ENCODE data around the gene ADAMTS8. TPM values are rescaled to one million over a fixed set of nuclear protein-coding genes. Genes with fewer than 3 reads are reported as not detected.

The ADAMTS8 gene
- polyA plus RNA-seq, 1 donor (not counting 4 experiments of a cell fraction or from before 2014, with no cell fraction given), result not detected

GRCh38 chr11:130388607-130389205 lies 39.7 kb downstream of the ADAMTS8 start:
- Histone ChIP-seq H3K36me3 (ENCODE audit: control insufficient read depth in 2 of 2, extremely low read depth in 1 of 2, insufficient read depth in 2 of 2, low read length in 2 of 2) (no peaks in the 10 kb centered on the region), H3K9me3 (ENCODE audit: control insufficient read depth, low read depth, low read length) (no peaks in the 10 kb centered on the region), H3K9ac (ENCODE audit: control insufficient read depth, extremely low read depth, insufficient read depth, low read length) (no peak overlapping the region), H3K4me3 (ENCODE audit: control insufficient read depth in 2 of 3, extremely low read depth in 1 of 3, insufficient read depth in 2 of 3, low read depth in 1 of 3, low read length in 3 of 3) (no peak overlapping the region), H3K79me2 (ENCODE audit: control insufficient read depth, insufficient read depth, low read length) (no peaks in the 10 kb centered on the region), H3K27ac (ENCODE audit: control insufficient read depth, insufficient read depth, low read length) (no peak overlapping the region), H3K27me3 (ENCODE audit: control insufficient read depth, extremely low read depth, insufficient read depth, low read length) (no peaks in the 10 kb centered on the region), H3K4me1 (ENCODE audit: control insufficient read depth, extremely low read depth, insufficient read depth, low read length) (no peaks in the 10 kb centered on the region), H4K20me1 (ENCODE audit: control insufficient read depth, extremely low read depth, insufficient read depth, low read length) (no peaks in the 10 kb centered on the region), H3K4me2 (ENCODE audit: control insufficient read depth, extremely low read depth, insufficient read depth, low read depth, low read length) (no peak overlapping the region), H3K9me1 (ENCODE audit: control insufficient read depth, extremely low read depth, insufficient read depth, low read length) (no peaks in the 10 kb centered on the region), H2AFZ (ENCODE audit: control insufficient read depth, low read length) (no peak overlapping the region)
- FAIRE-seq, result no peak
- dilution Hi-C loops (cut with MboI; ENCODE audit: extremely low pct_ligation_motif_present, low sequenced_read_pairs), result no loop called here
- TF ChIP-seq, protein P1, sequence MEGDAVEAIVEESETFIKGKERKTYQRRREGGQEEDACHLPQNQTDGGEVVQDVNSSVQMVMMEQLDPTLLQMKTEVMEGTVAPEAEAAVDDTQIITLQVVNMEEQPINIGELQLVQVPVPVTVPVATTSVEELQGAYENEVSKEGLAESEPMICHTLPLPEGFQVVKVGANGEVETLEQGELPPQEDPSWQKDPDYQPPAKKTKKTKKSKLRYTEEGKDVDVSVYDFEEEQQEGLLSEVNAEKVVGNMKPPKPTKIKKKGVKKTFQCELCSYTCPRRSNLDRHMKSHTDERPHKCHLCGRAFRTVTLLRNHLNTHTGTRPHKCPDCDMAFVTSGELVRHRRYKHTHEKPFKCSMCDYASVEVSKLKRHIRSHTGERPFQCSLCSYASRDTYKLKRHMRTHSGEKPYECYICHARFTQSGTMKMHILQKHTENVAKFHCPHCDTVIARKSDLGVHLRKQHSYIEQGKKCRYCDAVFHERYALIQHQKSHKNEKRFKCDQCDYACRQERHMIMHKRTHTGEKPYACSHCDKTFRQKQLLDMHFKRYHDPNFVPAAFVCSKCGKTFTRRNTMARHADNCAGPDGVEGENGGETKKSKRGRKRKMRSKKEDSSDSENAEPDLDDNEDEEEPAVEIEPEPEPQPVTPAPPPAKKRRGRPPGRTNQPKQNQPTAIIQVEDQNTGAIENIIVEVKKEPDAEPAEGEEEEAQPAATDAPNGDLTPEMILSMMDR (optimal IDR thresholded peaks at IDR 0.05 in 1 of 3, IDR thresholded peaks at IDR 0.05 in 1 of 3, conservative IDR thresholded peaks at IDR 0.05 in 1 of 3; ENCODE audit: extremely low read depth in 1 of 3, insufficient read depth in 2 of 3, low read length in 3 of 3), result no peak
- no peak for TF ChIP-seq EZH2 (IDR thresholded peaks at IDR 0.05; ENCODE audit: low read length)
- no peak for DNase-seq (ENCODE audit: low read depth, low spot score)

DNA sequence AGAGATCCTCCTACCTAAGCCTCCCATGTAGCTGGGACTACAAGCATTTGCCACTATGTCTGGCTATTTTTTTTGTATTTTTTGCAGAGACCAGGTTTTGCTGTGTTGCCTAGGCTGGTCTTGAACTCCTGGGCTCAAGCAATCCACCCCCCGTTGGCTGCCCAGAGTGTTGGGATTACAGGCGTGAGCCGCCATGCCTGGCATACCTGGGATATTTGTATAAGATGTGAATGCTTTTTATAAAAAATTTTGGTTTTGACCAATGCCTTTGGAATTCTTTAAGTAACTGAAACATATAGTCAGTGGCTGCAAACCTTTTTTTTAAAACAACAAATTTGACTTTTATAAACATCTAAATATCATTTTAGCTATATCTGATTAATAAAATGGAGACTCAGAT lies 42.4 kb downstream of the ADAMTS8 start:
- Histone ChIP-seq H3K9me3 (ENCODE audit: control insufficient read depth, low read depth, low read length) (no peaks in the 10 kb centered on the region), H3K4me1 (ENCODE audit: control insufficient read depth, extremely low read depth, insufficient read depth, low read length) (no peaks in the 10 kb centered on the region), H3K27me3 (ENCODE audit: control insufficient read depth, extremely low read depth, insufficient read depth, low read length) (no peaks in the 10 kb centered on the region), H3K79me2 (ENCODE audit: control insufficient read depth, insufficient read depth, low read length) (no peaks in the 10 kb centered on the region), H3K9me1 (ENCODE audit: control insufficient read depth, extremely low read depth, insufficient read depth, low read length) (no peaks in the 10 kb centered on the region), H3K9ac (ENCODE audit: control insufficient read depth, extremely low read depth, insufficient read depth, low read length) (no peak overlapping the region), H3K4me2 (ENCODE audit: control insufficient read depth, extremely low read depth, insufficient read depth, low read depth, low read length) (no peak overlapping the region), H3K27ac (ENCODE audit: control insufficient read depth, insufficient read depth, low read length) (no peak overlapping the region), H3K36me3 (ENCODE audit: control insufficient read depth in 2 of 2, extremely low read depth in 1 of 2, insufficient read depth in 2 of 2, low read length in 2 of 2) (no peaks in the 10 kb centered on the region), H4K20me1 (ENCODE audit: control insufficient read depth, extremely low read depth, insufficient read depth, low read length) (no peaks in the 10 kb centered on the region), H2AFZ (ENCODE audit: control insufficient read depth, low read length) (no peak overlapping the region), H3K4me3 (ENCODE audit: control insufficient read depth in 2 of 3, extremely low read depth in 1 of 3, insufficient read depth in 2 of 3, low read depth in 1 of 3, low read length in 3 of 3) (no peak overlapping the region)
- TF ChIP-seq, protein P1 (optimal IDR thresholded peaks at IDR 0.05 in 1 of 3, IDR thresholded peaks at IDR 0.05 in 1 of 3, conservative IDR thresholded peaks at IDR 0.05 in 1 of 3; ENCODE audit: extremely low read depth in 1 of 3, insufficient read depth in 2 of 3, low read length in 3 of 3), result no peak
- no peak for TF ChIP-seq EZH2 (IDR thresholded peaks at IDR 0.05; ENCODE audit: low read length)
- dilution Hi-C loops (cut with MboI; ENCODE audit: extremely low pct_ligation_motif_present, low sequenced_read_pairs), result no loop called here
- DNase-seq (ENCODE audit: low read depth, low spot score) (no peak), FAIRE-seq (no peak)
